Loucy (cell line): ENCODE results near the gene PBX4.

Experiments used
- H2AFZ ChIP-seq: fragments of 200-600 bp; sonication (generic); 2 replicates; pipeline ENCODE4 v1.6.0; 2016; ENCODE audit warnings: antibody characterized with exemption, mild to moderate bottlenecking, low read length, moderate library complexity
- H3F3A ChIP-seq: fragments of 200-600 bp; 2 replicates; pipeline ENCODE4 v1.6.0; 2016; ENCODE audit warnings: antibody characterized with exemption, low read depth, mild to moderate bottlenecking
- H3K27me3 ChIP-seq: fragments of 200-600 bp; sonication (generic); 2 replicates; pipeline ENCODE4 v1.6.1; 2014; ENCODE audit warnings: low read length, mild to moderate bottlenecking; ENCODE audit not compliant: insufficient read depth, poor library complexity, severe bottlenecking
- H3K36me3 ChIP-seq: fragments of 200-600 bp; sonication (generic); 2 replicates; pipeline ENCODE4 v1.6.1; 2016; ENCODE audit warnings: low read length; ENCODE audit not compliant: insufficient read depth
- H3K4me1 ChIP-seq: fragments of 200-600 bp; sonication (generic); 2 replicates; pipeline ENCODE4 v1.5.1; 2014; ENCODE audit warnings: low read length, mild to moderate bottlenecking; ENCODE audit not compliant: insufficient read depth, poor library complexity, severe bottlenecking
- H3K4me2 ChIP-seq: fragments of 200-600 bp; sonication (generic); 2 replicates; pipeline ENCODE4 v1.6.0; 2014; ENCODE audit warnings: antibody characterized with exemption, low read length, low read depth, mild to moderate bottlenecking; ENCODE audit not compliant: poor library complexity, severe bottlenecking
- H3K4me3 ChIP-seq: fragments of 200-600 bp; sonication (generic); 2 replicates; pipeline ENCODE4 v1.5.1; 2014; ENCODE audit warnings: low read length, mild to moderate bottlenecking, mixed read lengths; ENCODE audit not compliant: poor library complexity, severe bottlenecking
- H3K79me2 ChIP-seq: fragments of 200-600 bp; sonication (generic); 2 replicates; pipeline ENCODE4 v1.6.1; 2014; ENCODE audit warnings: low read length; ENCODE audit not compliant: insufficient read depth
- H3K9ac ChIP-seq: fragments of 200-600 bp; sonication (generic); 2 replicates; pipeline ENCODE4 v1.6.0; 2014; ENCODE audit warnings: mild to moderate bottlenecking, low read depth, low read length, moderate library complexity; ENCODE audit not compliant: poor library complexity, severe bottlenecking
- H3K9me2 ChIP-seq: fragments of 200-600 bp; sonication (generic); replicated peaks from 2 replicates; pipeline ENCODE4 v1.6.1; 2016; ENCODE audit warnings: low read depth, low read length, mixed read lengths
- H3K9me3 ChIP-seq: fragments of 200-600 bp; sonication (generic); 2 replicates; pipeline ENCODE4 v1.6.1; 2014; ENCODE audit warnings: mild to moderate bottlenecking, antibody characterized with exemption, low read length, low read depth; ENCODE audit not compliant: insufficient read depth
- H4K20me1 ChIP-seq: fragments of 200-600 bp; sonication (generic); 2 replicates; pipeline ENCODE4 v1.6.0; 2014; ENCODE audit warnings: antibody characterized with exemption, low read length, mild to moderate bottlenecking; ENCODE audit not compliant: insufficient read depth, poor library complexity, severe bottlenecking
- EZH2phosphoT487 ChIP-seq: fragments of 200-600 bp; IDR thresholded peaks from 2 replicates; pipeline ENCODE4 v1.6.1; 2018; ENCODE audit warnings: antibody characterized with exemption, mild to moderate bottlenecking, moderate library complexity, borderline replicate concordance
- TF ChIP-seq, protein P1 (sequence below): fragments of 200-600 bp; sonication (generic); conservative IDR thresholded peaks from 2 replicates; pipeline ENCODE4 v1.5.1; 2014; ENCODE audit warnings: mild to moderate bottlenecking, antibody characterized with exemption, low read length

The PBX4 gene

DNA sequence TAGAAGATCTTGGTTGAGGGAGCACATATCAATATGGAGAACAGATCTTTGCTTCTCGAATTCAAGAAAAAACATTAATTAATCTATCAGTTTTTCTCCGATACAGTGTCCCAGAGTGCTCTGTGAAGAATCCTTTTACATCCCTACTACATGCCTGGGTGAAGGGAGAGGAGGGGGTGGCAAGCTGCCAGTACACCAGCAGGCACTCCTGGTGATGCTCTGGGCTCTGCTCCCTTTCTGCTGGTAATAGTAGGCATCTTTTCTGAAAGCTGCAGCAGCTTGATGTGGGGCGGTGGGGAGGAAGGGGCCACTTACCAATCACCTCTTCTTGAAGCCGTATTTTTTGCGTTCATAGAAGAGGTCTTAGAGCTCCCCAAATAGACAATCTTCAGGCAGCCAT is 30.7 kb downstream of the PBX4 start:
- Histone ChIP-seq H3K4me1 (no peaks in the 10 kb centered on the region), H2AFZ (no peak overlapping the region), H3K9me3 (no peaks in the 10 kb centered on the region), H4K20me1 (no peaks in the 10 kb centered on the region), H3K4me2 (no peak overlapping the region), H3K9me2 (no peaks in the 10 kb centered on the region), H3K4me3 (no peak overlapping the region), H3K27me3 (no peaks in the 10 kb centered on the region), H3K9ac (no peak overlapping the region), H3K36me3 (no peaks in the 10 kb centered on the region), H3K79me2 (no peaks in the 10 kb centered on the region), H3F3A (no peaks in the 10 kb centered on the region)
- no peak for TF ChIP-seq EZH2phosphoT487
- TF ChIP-seq, protein P1, sequence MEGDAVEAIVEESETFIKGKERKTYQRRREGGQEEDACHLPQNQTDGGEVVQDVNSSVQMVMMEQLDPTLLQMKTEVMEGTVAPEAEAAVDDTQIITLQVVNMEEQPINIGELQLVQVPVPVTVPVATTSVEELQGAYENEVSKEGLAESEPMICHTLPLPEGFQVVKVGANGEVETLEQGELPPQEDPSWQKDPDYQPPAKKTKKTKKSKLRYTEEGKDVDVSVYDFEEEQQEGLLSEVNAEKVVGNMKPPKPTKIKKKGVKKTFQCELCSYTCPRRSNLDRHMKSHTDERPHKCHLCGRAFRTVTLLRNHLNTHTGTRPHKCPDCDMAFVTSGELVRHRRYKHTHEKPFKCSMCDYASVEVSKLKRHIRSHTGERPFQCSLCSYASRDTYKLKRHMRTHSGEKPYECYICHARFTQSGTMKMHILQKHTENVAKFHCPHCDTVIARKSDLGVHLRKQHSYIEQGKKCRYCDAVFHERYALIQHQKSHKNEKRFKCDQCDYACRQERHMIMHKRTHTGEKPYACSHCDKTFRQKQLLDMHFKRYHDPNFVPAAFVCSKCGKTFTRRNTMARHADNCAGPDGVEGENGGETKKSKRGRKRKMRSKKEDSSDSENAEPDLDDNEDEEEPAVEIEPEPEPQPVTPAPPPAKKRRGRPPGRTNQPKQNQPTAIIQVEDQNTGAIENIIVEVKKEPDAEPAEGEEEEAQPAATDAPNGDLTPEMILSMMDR = no peak

DNA sequence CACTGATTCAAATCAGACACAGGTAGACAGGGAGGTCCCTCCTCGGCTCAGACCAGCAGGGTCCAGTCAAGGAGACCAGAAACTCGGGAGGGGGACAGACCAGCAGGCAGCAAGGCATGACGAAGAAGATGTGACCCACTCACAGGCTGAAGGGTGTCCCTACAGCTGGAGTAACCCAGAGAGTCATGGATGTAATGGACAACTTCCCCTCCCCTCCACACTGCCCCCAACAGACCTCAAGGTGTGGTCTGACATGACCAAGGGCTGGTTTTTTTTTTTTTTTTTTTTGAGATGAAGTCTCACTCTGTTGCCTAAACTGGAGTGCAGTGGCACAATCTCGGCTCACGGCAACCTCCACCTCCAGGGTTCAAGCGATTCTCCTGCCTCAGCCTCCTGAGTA is 34.1 kb downstream of the PBX4 start:
- no peaks in the 10 kb centered on the region for H3F3A ChIP-seq
- no peak overlapping the region for H3K4me3 ChIP-seq
- no peaks in the 10 kb centered on the region for H3K36me3 ChIP-seq
- H3K79me2 ChIP-seq = no peaks in the 10 kb centered on the region
- H3K9ac ChIP-seq = no peak overlapping the region
- no peak for TF ChIP-seq EZH2phosphoT487
- TF ChIP-seq, protein P1 = no peak
- H3K4me2 ChIP-seq = no peak overlapping the region
- no peaks in the 10 kb centered on the region for H3K9me3 ChIP-seq
- no peaks in the 10 kb centered on the region for H3K27me3 ChIP-seq
- H4K20me1 ChIP-seq = no peaks in the 10 kb centered on the region
- H2AFZ ChIP-seq = no peak overlapping the region
- no peaks in the 10 kb centered on the region for H3K9me2 ChIP-seq
- no peaks in the 10 kb centered on the region for H3K4me1 ChIP-seq

DNA sequence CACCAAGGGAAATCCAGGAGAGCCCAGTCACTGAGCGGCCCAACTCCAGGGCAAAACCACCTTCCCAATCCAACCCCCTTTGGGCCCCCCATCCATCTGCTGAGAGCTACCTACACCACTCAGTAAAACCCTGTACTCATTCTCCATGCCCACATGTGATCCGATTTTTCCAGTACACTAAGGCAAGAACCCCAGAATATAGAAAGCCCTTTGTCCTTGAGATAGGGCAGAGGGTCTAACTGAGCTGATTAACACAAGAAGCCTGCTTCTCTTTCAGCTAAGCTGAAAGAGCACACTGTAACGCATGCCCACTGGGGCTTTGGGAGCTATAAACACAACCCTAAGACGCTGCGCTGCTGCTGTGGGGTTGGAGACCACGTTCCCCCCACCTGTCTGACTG is 36.0 kb downstream of the PBX4 start:
- no peaks in the 10 kb centered on the region for H3K79me2 ChIP-seq
- TF ChIP-seq EZH2phosphoT487 = no peak
- TF ChIP-seq, protein P1 = no peak
- no peak overlapping the region for H2AFZ ChIP-seq
- H3F3A ChIP-seq = no peaks in the 10 kb centered on the region
- no peaks in the 10 kb centered on the region for H3K9me3 ChIP-seq
- H3K36me3 ChIP-seq = no peaks in the 10 kb centered on the region
- H3K9ac ChIP-seq = no peak overlapping the region
- no peaks in the 10 kb centered on the region for H4K20me1 ChIP-seq
- H3K4me1 ChIP-seq = no peaks in the 10 kb centered on the region
- H3K4me2 ChIP-seq = no peak overlapping the region
- H3K4me3 ChIP-seq = no peak overlapping the region
- no peaks in the 10 kb centered on the region for H3K27me3 ChIP-seq
- H3K9me2 ChIP-seq = no peaks in the 10 kb centered on the region
